ACC112 (cell line): ENCODE data around the gene SCT.

Source experiments
- H2AFZ ChIP-seq: fragments of 200-600 bp; sonication (generic); one replicate; pipeline ENCODE4 v1.6.0; 2017; ENCODE audit warnings: antibody characterized with exemption, low read length; ENCODE audit not compliant: unreplicated experiment
- H3K27ac ChIP-seq: fragments of 200-600 bp; sonication (generic); 2 replicates; pipeline ENCODE4 v1.5.1; 2014; ENCODE audit warnings: low read depth, mild to moderate bottlenecking, antibody characterized with exemption, low read length, moderate library complexity
- H3K27me3 ChIP-seq: fragments of 200-600 bp; sonication (generic); 2 replicates; pipeline ENCODE4 v1.6.1; 2014; ENCODE audit warnings: mild to moderate bottlenecking, antibody characterized with exemption, low read length, moderate library complexity, mixed read lengths; ENCODE audit not compliant: insufficient read depth
- H3K36me3 ChIP-seq: fragments of 200-600 bp; sonication (generic); 2 replicates; pipeline ENCODE4 v1.6.1; 2016; ENCODE audit warnings: mild to moderate bottlenecking, antibody characterized with exemption, low read length, moderate library complexity, mixed read lengths; ENCODE audit not compliant: insufficient read depth
- H3K4me1 ChIP-seq: fragments of 200-600 bp; sonication (generic); one replicate; pipeline ENCODE4 v1.6.1; 2016; ENCODE audit warnings: low read length, mixed read lengths; ENCODE audit not compliant: insufficient read depth, unreplicated experiment, control insufficient read depth
- H3K4me3 ChIP-seq: fragments of 200-600 bp; sonication (generic); 2 replicates; pipeline ENCODE4 v1.5.1; 2014; ENCODE audit warnings: mild to moderate bottlenecking, low read depth, low read length
- H3K79me2 ChIP-seq: fragments of 200-600 bp; sonication (generic); one replicate; pipeline ENCODE4 v1.6.0; 2016; ENCODE audit warnings: low read length; ENCODE audit not compliant: control insufficient read depth, unreplicated experiment, insufficient read depth

SCT gene

DNA sequence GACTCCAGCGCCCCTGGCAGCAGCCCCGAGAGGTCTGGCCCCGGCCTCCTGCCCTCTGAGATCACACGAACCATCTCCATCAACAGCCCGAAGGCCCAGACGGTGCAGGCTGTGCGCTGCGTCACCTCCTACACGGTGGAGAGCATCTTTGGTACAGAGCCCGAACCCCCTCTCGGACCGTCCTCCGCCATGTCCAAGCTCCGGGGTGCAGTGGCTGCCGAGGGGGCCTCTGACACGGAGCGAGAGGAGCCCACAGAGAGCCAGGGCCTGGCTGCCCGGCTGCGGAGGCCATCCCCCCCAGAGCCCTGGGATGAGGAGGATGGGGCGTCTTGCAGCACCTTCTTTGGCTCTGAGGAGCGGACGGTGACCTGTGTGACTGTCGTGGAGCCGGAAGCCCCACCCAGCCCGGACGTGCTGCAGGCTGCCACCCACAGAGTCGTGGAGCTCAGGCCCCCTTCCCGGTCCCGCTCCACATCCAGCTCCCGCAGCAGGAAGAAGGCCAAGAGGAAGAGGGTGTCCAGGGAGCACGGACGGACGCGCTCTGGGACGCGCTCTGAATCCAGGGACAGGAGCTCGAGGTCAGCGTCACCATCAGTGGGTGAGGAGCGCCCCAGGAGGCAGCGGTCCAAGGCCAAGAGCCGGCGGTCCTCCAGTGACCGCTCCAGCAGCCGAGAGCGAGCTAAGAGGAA lies 18.9 kb downstream of the SCT start:
- Histone ChIP-seq H3K79me2 (peaks cover 5% of the 10 kb centered on the region), H3K27me3 (no peaks in the 10 kb centered on the region), H3K4me1 (peaks cover 4% of the 10 kb centered on the region), H3K27ac (no peak overlapping the region), H3K36me3 (peaks cover 23% of the 10 kb centered on the region; the same call in 1 of the 2 replicates), H2AFZ (no peak overlapping the region), H3K4me3 (no peak overlapping the region)

DNA sequence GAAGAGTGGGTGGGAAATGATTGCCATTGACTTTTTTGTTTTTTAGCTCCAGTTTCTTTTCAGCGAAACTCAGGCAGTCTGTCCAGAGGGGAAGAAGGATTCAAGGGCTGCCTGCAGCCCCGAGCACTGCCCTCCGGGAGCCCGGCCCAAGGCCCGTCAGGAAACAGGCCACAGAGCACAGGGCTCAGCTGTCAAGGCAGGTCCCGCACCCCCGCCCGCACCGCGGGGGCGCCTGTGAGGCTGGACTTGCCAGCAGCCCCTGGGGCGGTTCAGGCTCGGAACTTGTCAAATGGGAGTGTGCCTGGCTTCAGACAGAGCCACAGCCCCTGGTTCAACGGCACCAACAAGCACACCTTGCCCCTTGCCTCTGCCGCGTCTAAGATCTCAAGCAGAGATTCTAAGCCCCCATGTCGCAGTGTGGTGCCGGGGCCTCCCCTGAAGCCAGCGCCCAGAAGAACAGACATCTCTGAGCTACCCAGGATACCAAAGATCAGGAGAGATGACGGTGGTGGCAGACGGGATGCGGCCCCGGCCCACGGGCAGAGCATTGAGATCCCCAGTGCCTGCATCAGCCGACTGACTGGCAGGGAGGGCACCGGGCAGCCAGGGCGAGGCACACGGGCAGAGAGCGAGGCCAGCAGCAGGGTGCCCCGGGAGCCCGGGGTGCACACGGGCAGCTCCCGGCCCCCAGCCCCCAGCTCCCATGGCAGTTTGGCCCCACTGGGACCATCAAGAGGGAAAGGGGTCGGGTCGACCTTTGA lies 19.8 kb downstream of the SCT start:
- H3K4me3 ChIP-seq = no peak overlapping the region
- H3K36me3 ChIP-seq = peaks cover 21% of the 10 kb centered on the region; the same call in 1 of the 2 replicates
- H3K27ac ChIP-seq = no peak overlapping the region

DNA sequence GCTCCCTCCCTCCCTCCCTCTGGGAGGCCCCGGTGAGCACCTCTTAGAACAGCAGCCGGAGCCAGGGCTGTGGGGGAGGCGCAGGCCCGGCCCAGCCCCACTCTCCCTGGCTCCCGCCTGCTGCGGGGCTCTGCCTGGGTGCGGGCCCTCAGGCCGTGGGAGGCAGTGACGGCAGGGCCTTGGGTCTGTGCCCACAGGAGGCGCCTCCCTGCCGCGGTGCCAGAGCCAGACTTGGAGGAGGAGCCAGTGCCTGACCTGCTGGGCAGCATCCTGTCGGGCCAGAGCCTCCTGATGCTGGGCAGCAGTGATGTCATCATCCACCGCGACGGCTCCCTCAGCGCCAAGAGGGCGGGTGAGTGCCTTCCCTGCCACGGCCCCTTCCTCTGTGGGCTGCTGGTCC lies 20.7 kb downstream of the SCT start:
- Histone ChIP-seq H3K79me2 (peaks cover 5% of the 10 kb centered on the region), H3K4me1 (no peaks in the 10 kb centered on the region), H3K4me3 (no peak overlapping the region), H3K27ac (peak overlapping the region; percentile 12; the same call in 1 of the 2 replicates), H3K27me3 (no peaks in the 10 kb centered on the region), H2AFZ (no peak overlapping the region), H3K36me3 (peaks cover 21% of the 10 kb centered on the region; the same call in 1 of the 2 replicates)

More for the DNA sequence above, 19.8 kb downstream of the SCT start:
- peaks cover 5% of the 10 kb centered on the region for H3K79me2 ChIP-seq
- no peaks in the 10 kb centered on the region for H3K4me1 ChIP-seq
- no peak overlapping the region for H2AFZ ChIP-seq
- no peaks in the 10 kb centered on the region for H3K27me3 ChIP-seq

DNA sequence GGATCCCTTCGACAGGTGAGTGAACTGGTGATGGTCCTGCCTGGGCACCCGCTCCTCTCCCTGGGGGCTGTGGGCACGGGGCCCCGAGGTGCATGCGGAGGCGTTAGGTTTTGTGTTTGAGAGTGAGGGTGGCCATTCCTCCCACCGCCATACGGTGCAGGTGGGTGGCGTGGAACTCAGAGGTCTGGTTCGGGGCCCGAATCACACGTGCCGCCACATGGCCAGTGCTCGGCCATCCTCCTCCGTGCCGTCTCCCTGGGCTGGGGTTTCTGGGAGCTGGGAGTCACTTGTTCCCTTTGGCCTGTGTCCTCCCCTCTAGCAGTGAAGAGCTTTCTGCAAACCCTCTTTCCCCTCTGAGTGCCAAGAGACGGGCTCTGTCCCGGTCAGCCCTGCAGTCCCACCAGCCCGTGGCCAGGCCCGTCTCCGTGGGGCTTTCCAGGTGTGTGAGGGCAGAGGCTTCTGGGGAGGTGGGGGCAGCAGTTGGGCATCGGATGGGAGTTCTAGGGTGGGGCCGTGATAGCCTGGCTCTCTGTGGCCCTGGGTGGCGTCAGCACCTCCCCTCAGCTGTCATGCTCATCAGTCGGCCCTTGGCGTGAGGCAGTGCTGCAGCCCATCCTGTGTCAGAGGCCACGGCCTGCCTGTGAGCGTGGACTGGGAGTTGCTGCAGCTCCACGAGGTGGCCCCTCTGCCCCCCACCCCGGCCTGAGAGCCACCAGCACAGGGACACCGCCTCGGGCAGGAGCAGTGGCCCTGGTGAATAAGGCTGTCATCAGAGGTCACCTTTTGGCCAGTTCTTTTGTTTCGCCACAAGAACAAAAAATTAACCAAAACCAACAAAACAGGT lies 21.5 kb downstream of the SCT start:
- no peaks in the 10 kb centered on the region for H3K27me3 ChIP-seq
- H3K27ac ChIP-seq = no peak overlapping the region
- no peak overlapping the region for H2AFZ ChIP-seq
- H3K4me3 ChIP-seq = no peak overlapping the region
- H3K36me3 ChIP-seq = peaks cover 18% of the 10 kb centered on the region; the same call in 1 of the 2 replicates
- H3K4me1 ChIP-seq = no peaks in the 10 kb centered on the region
- H3K79me2 ChIP-seq = peaks cover 5% of the 10 kb centered on the region

DNA sequence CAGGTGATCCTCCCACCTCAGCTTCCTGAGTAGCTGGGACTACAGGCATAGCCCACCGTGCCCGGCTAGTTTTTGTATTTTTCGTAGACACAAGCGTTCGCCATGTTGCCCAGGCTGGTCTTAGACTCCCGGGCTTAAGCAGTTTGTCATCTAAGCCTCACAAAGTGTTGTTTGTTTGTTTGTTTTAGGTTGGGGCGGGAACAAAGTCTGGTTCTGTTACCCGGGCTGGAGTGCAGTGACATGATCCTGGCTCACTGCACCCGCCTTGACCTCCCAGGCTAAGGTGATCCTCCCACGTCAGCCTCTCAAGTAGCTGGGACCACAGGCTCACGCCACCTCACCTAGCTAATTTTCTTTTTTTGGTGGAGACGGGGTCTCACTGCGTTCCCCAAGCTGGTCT lies 23.8 kb downstream of the SCT start:
- H3K4me1 ChIP-seq = no peaks in the 10 kb centered on the region
- H3K4me3 ChIP-seq = no peak overlapping the region
- H3K36me3 ChIP-seq = peaks cover 27% of the 10 kb centered on the region
- H2AFZ ChIP-seq = no peak overlapping the region
- H3K79me2 ChIP-seq = peaks cover 3% of the 10 kb centered on the region
- H3K27me3 ChIP-seq = no peaks in the 10 kb centered on the region
- H3K27ac ChIP-seq = no peak overlapping the region

DNA sequence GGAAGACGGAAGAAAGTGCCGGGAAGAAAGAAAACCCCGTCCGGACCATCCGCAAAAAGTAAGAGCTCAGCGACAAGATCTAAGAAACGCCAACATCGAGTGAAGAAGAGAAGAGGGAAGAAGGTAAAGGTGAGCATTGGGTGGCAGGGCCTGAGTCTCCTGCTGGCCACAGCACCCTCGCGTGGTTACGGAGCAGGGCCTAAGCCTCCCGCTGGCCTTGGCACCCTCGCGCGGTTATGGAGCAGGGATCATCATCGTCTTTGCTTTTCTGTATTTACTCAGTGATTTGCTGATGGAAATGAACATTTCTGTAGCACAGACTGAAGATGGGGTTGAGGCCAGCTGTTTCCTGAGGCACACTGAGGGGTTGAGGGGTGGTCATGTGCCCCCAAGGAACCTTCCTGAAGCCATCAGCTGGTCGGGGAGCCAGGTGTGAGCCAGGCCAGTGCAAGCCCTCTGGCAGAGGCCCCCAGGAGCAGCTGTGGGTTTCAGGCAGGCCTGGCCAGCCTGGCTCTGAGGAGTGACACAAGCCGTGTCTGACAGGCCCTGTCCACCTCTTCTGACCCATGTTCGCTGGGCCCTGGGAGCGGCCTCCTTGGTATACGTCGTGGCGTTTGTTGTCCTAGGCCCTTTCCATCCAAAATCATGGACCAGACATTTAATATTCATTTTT lies 25.3 kb downstream of the SCT start:
- Histone ChIP-seq H3K4me1 (no peaks in the 10 kb centered on the region), H3K27ac (no peak overlapping the region), H2AFZ (no peak overlapping the region), H3K79me2 (peaks cover 3% of the 10 kb centered on the region), H3K36me3 (peaks cover 25% of the 10 kb centered on the region), H3K27me3 (no peaks in the 10 kb centered on the region), H3K4me3 (no peak overlapping the region)

DNA sequence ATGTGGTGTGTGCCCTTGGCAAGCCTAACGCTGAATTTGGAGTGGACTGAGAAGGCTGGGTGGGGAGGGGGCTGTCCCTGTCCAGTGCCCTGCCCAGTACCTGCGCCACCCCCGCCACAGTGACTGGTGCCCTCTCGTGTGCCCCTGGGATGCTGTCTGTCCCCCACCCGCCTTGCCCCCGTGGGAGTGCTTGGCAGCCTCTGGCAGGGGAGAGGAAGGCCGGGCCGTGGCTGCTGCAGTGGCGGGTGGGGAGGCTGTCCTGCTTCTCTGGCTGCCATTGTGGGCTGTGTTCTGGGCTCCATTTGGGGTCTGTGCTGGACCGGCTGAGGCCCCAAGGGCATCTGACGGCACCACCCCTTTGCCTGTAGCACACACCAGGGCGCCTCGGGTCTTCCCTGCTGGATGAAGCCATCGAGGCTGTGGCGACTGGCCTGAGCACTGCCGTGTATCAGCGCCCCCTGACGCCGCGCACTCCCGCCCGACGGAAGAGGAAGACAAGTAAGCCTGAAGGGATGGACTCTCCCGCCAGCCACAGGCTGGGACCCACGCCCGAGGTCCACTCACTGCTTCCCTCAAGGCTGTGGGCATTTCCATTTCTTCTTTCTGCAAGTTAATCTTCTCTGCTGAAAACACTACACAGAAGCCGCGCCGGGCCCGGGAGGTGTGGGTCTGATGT lies 28.8 kb downstream of the SCT start:
- no peaks in the 10 kb centered on the region for H3K27me3 ChIP-seq
- H2AFZ ChIP-seq = no peak overlapping the region
- peaks cover 24% of the 10 kb centered on the region for H3K36me3 ChIP-seq
- no peaks in the 10 kb centered on the region for H3K4me1 ChIP-seq
- H3K79me2 ChIP-seq = peaks cover 19% of the 10 kb centered on the region
- H3K4me3 ChIP-seq = no peak overlapping the region
- no peak overlapping the region for H3K27ac ChIP-seq

DNA sequence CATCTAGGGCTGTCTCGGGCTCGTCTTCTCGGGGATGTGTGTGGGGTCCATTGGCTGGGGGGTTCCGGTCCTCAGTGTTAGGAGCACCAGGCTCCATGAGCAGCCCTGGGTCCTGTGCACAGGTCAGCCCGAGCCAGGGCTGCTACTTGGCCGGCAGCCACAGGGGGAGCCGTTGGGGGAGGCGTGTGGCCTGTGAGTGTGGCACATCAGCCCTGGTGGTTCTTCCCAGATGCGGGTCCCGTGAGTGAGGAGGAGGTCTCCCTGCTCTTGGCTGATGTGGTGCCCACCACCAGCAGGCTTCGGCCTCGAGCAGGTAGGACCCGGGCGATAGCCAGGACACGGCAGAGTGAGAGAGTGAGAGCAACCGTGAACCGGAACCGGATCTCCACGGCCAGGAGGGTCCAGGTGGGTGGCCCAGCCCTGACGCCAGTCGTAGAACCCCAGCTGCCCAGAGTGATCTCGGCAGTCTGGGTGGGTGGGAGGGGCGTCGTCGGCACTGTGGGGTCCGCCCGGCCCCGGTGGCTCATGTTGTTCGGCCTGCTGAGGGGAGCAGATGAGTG lies 29.7 kb downstream of the SCT start:
- no peaks in the 10 kb centered on the region for H3K4me1 ChIP-seq
- H3K27ac ChIP-seq = no peak overlapping the region
- peaks cover 33% of the 10 kb centered on the region for H3K36me3 ChIP-seq
- H3K27me3 ChIP-seq = no peaks in the 10 kb centered on the region
- H3K79me2 ChIP-seq = peaks cover 19% of the 10 kb centered on the region
- H2AFZ ChIP-seq = no peak overlapping the region
- H3K4me3 ChIP-seq = no peak overlapping the region

DNA sequence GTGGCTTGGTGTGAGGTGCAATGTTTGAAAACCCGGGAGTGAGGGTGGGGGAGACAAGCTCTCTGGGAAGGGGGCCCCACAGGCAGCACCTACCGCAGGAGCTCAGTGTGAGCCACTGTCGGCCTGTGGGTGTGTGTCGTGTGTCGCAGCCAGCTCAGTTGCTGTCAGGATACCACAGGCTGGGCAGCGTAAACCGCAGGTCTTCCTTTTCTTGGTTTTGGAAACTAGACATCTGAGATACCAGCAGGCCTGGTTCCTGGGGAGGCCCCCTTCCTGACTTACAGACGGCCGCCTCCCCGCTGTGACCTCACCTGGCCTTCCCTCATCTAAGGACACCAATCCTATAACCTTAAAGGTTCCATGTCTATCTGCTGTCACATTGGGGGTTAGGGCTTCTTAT lies 30.6 kb downstream of the SCT start:
- H2AFZ ChIP-seq = no peak overlapping the region
- no peaks in the 10 kb centered on the region for H3K27me3 ChIP-seq
- peaks cover 32% of the 10 kb centered on the region for H3K36me3 ChIP-seq
- H3K27ac ChIP-seq = no peak overlapping the region
- H3K4me3 ChIP-seq = no peak overlapping the region
- H3K4me1 ChIP-seq = no peaks in the 10 kb centered on the region
- peaks cover 23% of the 10 kb centered on the region for H3K79me2 ChIP-seq
